ENCODE measurements around the gene RBM33.

The RBM33 gene

DNA sequence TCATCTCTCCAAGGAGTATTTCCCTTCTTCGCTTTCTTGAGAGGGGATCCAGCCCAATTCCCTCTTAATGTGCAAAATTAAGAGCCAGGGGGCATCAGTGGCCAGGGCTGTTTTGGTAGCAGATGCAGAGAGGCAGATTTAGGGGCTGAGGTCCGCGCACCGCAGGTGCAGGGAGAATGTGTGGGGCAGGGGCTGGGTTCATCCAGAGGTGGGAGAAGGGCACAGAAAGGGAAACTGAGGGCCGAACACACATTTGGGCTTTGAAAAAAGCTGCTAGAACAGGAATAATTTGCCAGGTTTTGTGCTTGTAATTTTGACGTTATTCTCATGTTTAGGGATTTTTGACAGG is 174.3 kb downstream of the RBM33 start:
- DNase-seq (ENCODE audit: low spot score in 2 of 2), result no peak
- Mint-ChIP-seq H3K4me3 (no peak overlapping the region), H3K27me3 (peaks cover 68% of the 10 kb centered on the region), H3K36me3 (ENCODE audit: insufficient read depth) (no peaks in the 10 kb centered on the region), H3K4me1 (peaks cover 7% of the 10 kb centered on the region), H3K9me3 (no peaks in the 10 kb centered on the region), H3K27ac (ENCODE audit: low read depth) (no peak overlapping the region)
- no peak for ATAC-seq (replicated peaks; ENCODE audit: extremely low read depth, poor library complexity, severe bottlenecking)

- H3K27me3 Mint-ChIP-seq, result peaks cover 68% of the 10 kb centered on the region
- no peaks in the 10 kb centered on the region for H3K36me3 Mint-ChIP-seq (ENCODE audit: insufficient read depth)
- DNase-seq (ENCODE audit: low spot score in 2 of 2) (no peak), ATAC-seq (replicated peaks; ENCODE audit: extremely low read depth, poor library complexity, severe bottlenecking) (no peak)
- H3K4me3 Mint-ChIP-seq, result no peak overlapping the region
- no peaks in the 10 kb centered on the region for H3K9me3 Mint-ChIP-seq
- no peak overlapping the region for H3K27ac Mint-ChIP-seq (ENCODE audit: low read depth)
- peaks cover 7% of the 10 kb centered on the region for H3K4me1 Mint-ChIP-seq
These were observed 174.7 kb downstream of the RBM33 start for GRCh38 chr7:155819186-155819585.

GRCh38 chr7:155820246-155820645 is 175.8 kb downstream of the RBM33 start:
- no peak for DNase-seq (ENCODE audit: low spot score in 2 of 2)
- no peak overlapping the region for H3K4me3 Mint-ChIP-seq
- H3K36me3 Mint-ChIP-seq (ENCODE audit: insufficient read depth), result no peaks in the 10 kb centered on the region
- H3K9me3 Mint-ChIP-seq, result no peaks in the 10 kb centered on the region
- no peak for ATAC-seq (replicated peaks; ENCODE audit: extremely low read depth, poor library complexity, severe bottlenecking)
- H3K27ac Mint-ChIP-seq (ENCODE audit: low read depth), result no peak overlapping the region
- peaks cover 73% of the 10 kb centered on the region for H3K27me3 Mint-ChIP-seq
- peaks cover 6% of the 10 kb centered on the region for H3K4me1 Mint-ChIP-seq

DNA sequence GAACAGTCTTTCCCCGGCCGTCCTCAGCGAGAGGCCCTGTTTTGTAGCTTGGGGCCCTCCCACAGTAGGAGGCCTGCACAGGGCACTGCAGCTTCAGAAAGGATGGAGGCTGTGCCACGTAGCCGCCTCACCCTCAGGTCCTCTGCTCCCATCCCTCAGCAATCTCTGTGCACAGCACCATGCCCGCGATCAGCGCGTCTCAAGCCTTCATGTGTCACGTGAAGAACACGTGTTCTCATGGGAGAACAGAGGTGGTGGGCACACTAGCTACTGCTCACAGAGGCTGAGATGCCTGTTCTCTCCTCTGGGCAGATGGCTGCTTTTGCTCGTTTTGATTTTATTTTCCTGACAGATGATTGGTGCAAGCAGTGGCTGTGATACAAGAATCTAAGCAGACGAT is 176.3 kb downstream of the RBM33 start:
- Mint-ChIP-seq H3K27ac (ENCODE audit: low read depth) (no peak overlapping the region), H3K9me3 (no peaks in the 10 kb centered on the region), H3K4me1 (peaks cover under 1% of the 10 kb centered on the region), H3K4me3 (no peak overlapping the region), H3K27me3 (peaks cover 73% of the 10 kb centered on the region), H3K36me3 (ENCODE audit: insufficient read depth) (no peaks in the 10 kb centered on the region)
- ATAC-seq (replicated peaks; ENCODE audit: extremely low read depth, poor library complexity, severe bottlenecking) (no peak), DNase-seq (ENCODE audit: low spot score in 2 of 2) (no peak)

DNA sequence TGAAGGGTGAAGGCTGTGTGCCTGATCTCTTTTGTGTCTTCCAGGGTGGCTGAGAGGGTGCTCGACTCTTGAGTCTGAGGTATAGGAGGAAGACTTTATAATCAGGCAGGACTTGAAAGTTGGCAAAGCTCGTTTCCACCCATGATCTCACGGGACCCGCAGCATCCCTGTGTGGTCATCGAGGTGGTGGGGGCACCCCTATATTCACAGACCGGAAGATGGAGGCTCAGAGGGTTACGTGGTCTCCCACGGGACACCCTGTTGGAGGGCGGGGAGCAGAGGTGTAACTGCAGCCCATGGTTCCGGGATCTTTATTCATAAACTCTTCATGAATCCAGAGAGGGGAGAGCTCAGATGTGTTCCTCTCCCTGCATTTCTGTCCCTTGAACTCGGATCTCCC is 177.4 kb downstream of the RBM33 start:
- ATAC-seq (replicated peaks; ENCODE audit: extremely low read depth, poor library complexity, severe bottlenecking) (no peak), DNase-seq (ENCODE audit: low spot score in 2 of 2) (no peak)
- Mint-ChIP-seq H3K4me3 (no peak overlapping the region), H3K4me1 (no peaks in the 10 kb centered on the region), H3K36me3 (ENCODE audit: insufficient read depth) (no peaks in the 10 kb centered on the region), H3K9me3 (no peaks in the 10 kb centered on the region), H3K27me3 (peaks cover 75% of the 10 kb centered on the region), H3K27ac (ENCODE audit: low read depth) (no peak overlapping the region)

GRCh38 chr7:155824227-155824886 is 179.9 kb downstream of the RBM33 start:
- H3K27me3 Mint-ChIP-seq, result peaks cover 80% of the 10 kb centered on the region
- ATAC-seq (replicated peaks; ENCODE audit: extremely low read depth, poor library complexity, severe bottlenecking) (no peak), DNase-seq (ENCODE audit: low spot score in 2 of 2) (no peak)
- no peak overlapping the region for H3K27ac Mint-ChIP-seq (ENCODE audit: low read depth)
- H3K4me1 Mint-ChIP-seq, result no peaks in the 10 kb centered on the region
- H3K4me3 Mint-ChIP-seq, result no peak overlapping the region
- H3K36me3 Mint-ChIP-seq (ENCODE audit: insufficient read depth), result no peaks in the 10 kb centered on the region
- no peaks in the 10 kb centered on the region for H3K9me3 Mint-ChIP-seq

- Mint-ChIP-seq H3K9me3 (no peaks in the 10 kb centered on the region), H3K27me3 (peaks cover 89% of the 10 kb centered on the region), H3K27ac (ENCODE audit: low read depth) (no peak overlapping the region), H3K4me1 (no peaks in the 10 kb centered on the region), H3K4me3 (no peak overlapping the region), H3K36me3 (ENCODE audit: insufficient read depth) (no peaks in the 10 kb centered on the region)
- DNase-seq (ENCODE audit: low spot score in 2 of 2) (no peak), ATAC-seq (replicated peaks; ENCODE audit: extremely low read depth, poor library complexity, severe bottlenecking) (no peak)
These were observed 180.9 kb downstream of the RBM33 start for GRCh38 chr7:155825336-155825735.

- no peak for DNase-seq (ENCODE audit: low spot score in 2 of 2)
- Mint-ChIP-seq H3K4me1 (no peaks in the 10 kb centered on the region), H3K27ac (ENCODE audit: low read depth) (no peak overlapping the region), H3K9me3 (no peaks in the 10 kb centered on the region), H3K36me3 (ENCODE audit: insufficient read depth) (no peaks in the 10 kb centered on the region), H3K4me3 (no peak overlapping the region), H3K27me3 (peaks cover 57% of the 10 kb centered on the region)
- ATAC-seq (replicated peaks; ENCODE audit: extremely low read depth, poor library complexity, severe bottlenecking), result no peak
These were observed 185.5 kb downstream of the RBM33 start for GRCh38 chr7:155829796-155830470.

Data from central memory CD8-positive, alpha-beta T cell (primary cell).